DMS153 treated with DMSO at 0.1 percent for 48 hours (cell line): Measurements from ENCODE around the gene FLYWCH2.
A peak's percentile ranks its signal among the peaks of the same experiment; 100 is the strongest.
"Not testable (repeated sequence)": the region's sequence is repeated elsewhere in the genome, so short reads cannot be mapped to it uniquely, and the experiment has no call there.

Experiments
- DNase-seq: peaks from one replicate; lab custom pipeline; 2025; ENCODE audit not compliant: unreplicated experiment; lab: John Stamatoyannopoulos, UW

Gene FLYWCH2

GRCh38 chr16:2912330-2913199 is 29.6 kb downstream of the FLYWCH2 start:
- DNase-seq: no peak

- DNase-seq: no peak
Measured at GRCh38 chr16:2913603-2914002, 30.6 kb downstream of the FLYWCH2 start.

GRCh38 chr16:2914233-2914632 is 31.2 kb downstream of the FLYWCH2 start:
- DNase-seq: no peak

GRCh38 chr16:2915196-2915929 is 32.3 kb downstream of the FLYWCH2 start:
- no peak for DNase-seq

- DNase-seq: peak; percentile 41
Measured at GRCh38 chr16:2919511-2920255, 36.7 kb downstream of the FLYWCH2 start.

- DNase-seq: no peak
Measured at GRCh38 chr16:2923481-2923880, 40.5 kb downstream of the FLYWCH2 start.

GRCh38 chr16:2924901-2925755 is 42.1 kb downstream of the FLYWCH2 start:
- DNase-seq: no peak

- no peak for DNase-seq
Measured at GRCh38 chr16:2925951-2926649, 43.1 kb downstream of the FLYWCH2 start.

GRCh38 chr16:2926650-2926999 is 43.6 kb downstream of the FLYWCH2 start:
- no peak for DNase-seq

GRCh38 chr16:2927010-2927646 is 44.1 kb downstream of the FLYWCH2 start:
- DNase-seq: peak; percentile 86

GRCh38 chr16:2928151-2928550 is 45.1 kb downstream of the FLYWCH2 start:
- DNase-seq: not testable (repeated sequence)

- DNase-seq: no peak
Measured at GRCh38 chr16:2928796-2929195, 45.8 kb downstream of the FLYWCH2 start.

- no peak for DNase-seq
Measured at GRCh38 chr16:2929693-2930092, 46.7 kb downstream of the FLYWCH2 start.

- DNase-seq: no peak
Measured at GRCh38 chr16:2930236-2930635, 47.2 kb downstream of the FLYWCH2 start.

GRCh38 chr16:2931231-2931914 is 48.4 kb downstream of the FLYWCH2 start:
- DNase-seq: not testable (repeated sequence)

GRCh38 chr16:2933136-2933535 is 50.1 kb downstream of the FLYWCH2 start:
- no peak for DNase-seq

- no peak for DNase-seq
Measured at GRCh38 chr16:2933701-2934100, 50.7 kb downstream of the FLYWCH2 start.

GRCh38 chr16:2934450-2934849 is 51.4 kb downstream of the FLYWCH2 start:
- no peak for DNase-seq

- DNase-seq: no peak
Measured at GRCh38 chr16:2936436-2937011, 53.5 kb downstream of the FLYWCH2 start.
